Activated CD8-positive, alpha-beta memory T cell treated with anti-CD3 and anti-CD28 coated beads, Interleukin-2, amount 50 U/mL, for 24 hours (primary cell): ENCODE data around the gene EBP.

ENCODE experiments used
- DNase-seq: peaks from one replicate; pipeline ENCODE4 v3.0.0-alpha.2; 2020; ENCODE audit errors: extremely low read depth

The EBP gene

DNA sequence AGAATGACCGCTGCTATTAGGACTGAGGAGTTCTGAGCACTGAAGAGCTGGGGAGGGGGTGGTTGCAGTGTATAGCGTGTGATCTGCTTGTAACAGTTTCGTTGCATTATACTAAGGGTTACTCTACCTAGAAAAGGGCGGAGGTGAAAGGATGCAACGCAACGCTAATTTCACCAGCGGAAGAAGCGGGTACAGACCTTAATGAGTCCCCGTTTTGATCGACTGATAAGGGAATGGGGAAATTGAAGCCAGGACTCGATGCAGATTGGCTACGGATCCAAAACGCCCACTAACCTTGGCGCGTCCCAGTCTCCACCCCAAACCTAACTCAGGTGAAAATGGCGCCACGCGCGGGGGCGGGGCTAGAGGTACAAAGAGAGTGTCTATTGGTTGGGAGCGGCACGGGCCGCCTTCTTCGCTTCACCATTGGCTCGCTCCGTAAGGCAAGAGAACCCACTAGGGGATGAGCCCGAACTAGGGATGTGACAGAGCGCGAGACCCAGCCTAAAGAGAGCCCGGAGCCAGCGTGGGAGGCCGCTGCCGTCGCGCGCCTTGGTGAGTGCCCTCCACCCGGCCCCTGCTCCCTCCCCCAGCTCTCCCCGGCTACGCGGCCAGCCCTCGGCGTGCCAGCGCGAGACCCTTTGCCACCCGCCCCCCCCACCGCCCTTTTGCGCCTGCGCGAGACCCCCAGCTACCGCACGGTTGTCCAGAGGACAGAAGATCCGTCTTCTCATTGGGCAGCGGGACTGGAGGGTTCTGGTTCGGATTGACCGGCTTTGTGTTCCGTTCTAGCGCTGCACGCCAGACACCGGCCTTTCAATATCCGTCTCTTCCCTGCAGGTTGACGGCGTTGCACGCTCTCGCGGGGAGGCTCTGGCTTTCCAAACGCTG is at the start of gene EBP:
Gene EBP (plus strand): TSS at position 456 of the 891 bp plus-strand sequence. CDS start 1,964 bp downstream, outside the sequence.
- peak; percentile 84 for DNase-seq

DNA sequence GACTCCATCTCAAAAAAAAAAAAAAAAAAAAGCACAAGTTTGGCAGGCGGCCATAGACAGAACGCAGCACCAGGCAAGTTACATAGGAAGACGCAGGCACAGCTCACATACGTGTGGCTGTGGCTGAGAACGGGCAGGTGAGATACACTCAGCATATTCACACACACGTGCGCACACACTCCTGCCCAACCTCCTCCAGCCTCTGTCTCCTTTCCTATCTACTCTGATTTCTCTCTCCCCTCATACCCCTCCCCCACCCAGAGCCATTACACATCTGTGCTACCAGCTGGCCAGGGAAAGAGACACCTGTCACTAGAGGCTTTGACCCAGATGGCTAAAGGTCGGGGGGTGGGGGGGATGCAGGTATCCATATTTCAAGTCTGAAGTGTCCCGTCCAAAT is 49.4 kb upstream of the EBP start:
- no peak for DNase-seq

DNA sequence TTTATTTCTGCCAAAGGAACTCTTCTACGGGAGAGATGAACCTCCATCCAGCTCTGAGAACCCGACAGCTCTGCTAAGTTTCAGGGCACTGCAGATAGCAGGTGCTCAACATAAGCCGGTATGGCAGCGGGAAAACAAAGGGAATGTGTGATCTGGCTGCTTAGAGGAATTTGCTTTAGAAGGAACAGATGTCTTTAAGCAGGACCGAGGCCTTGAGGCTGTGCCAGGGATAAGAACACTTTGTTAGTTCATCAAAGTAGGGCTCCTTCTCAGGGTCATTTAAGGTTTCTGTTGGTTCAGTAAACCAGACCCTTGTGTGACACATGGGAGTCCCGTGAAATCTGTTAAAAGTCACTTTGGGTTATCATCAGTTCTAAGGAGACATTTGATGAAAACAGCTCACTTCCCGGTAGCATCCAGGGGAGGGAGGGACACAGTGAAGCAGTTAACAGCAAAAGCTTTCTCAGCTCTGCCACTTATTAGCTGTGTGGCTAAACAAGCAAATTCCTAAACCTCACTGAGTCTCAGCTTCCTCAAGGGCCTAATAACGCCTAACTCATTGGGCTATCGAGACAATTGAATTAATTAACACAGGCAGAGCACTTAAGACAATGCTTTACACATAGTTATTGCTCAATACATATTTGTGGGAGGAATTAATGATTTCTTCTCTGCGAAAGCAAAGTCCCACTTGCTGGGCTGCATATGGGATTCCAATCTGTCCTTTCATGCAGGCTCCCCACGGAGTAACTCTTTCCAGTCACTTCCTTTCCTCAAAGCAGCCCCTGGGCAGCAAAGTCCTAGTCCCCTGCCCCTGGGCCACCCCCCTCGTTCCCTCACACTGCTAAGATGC is 48.5 kb upstream of the EBP start:
- no peak for DNase-seq

- DNase-seq, result no peak
Observed at GRCh38 chrX:48473704-48473990, 48.0 kb upstream of the EBP start.

DNA sequence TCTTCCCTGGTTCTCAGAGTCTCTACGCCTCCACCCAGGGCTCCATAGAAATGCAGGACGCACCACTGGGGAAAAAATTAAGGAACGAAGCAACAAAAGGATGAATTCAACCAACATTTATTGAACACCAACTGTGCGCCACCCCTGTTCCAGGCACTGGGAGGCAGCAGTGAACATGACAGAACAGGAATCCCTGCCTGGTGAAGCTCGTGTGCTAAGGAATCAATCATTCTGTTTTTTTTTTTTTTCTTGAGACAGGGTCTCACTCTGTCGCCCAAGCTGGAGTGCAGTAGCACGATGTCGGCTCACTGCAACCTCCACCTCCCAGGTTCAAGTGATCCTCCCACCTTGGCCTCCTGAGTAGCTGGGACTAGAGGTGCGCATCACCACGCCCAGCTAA is 47.5 kb upstream of the EBP start:
- no peak for DNase-seq

GRCh38 chrX:48474581-48474980 is 47.0 kb upstream of the EBP start:
- DNase-seq, result no peak

DNA sequence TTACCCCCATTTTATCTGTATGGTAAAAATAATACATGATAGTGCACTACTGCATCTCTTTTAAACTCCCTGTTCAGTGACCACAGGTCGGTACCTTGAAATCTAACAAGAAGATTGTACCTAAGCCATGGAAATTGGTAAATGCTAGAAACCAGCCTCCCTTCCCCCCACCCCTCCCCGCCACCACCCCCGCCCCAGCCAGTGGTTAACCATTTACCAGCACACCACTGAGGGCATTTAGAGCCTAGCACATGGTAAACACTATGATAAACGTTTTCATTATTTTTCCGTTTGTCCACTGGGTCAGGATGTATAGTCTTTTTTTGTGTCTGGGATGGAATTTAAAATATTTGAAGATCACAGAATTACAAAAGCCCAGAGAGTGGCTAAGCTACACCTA is 46.3 kb upstream of the EBP start:
- no peak for DNase-seq

DNA sequence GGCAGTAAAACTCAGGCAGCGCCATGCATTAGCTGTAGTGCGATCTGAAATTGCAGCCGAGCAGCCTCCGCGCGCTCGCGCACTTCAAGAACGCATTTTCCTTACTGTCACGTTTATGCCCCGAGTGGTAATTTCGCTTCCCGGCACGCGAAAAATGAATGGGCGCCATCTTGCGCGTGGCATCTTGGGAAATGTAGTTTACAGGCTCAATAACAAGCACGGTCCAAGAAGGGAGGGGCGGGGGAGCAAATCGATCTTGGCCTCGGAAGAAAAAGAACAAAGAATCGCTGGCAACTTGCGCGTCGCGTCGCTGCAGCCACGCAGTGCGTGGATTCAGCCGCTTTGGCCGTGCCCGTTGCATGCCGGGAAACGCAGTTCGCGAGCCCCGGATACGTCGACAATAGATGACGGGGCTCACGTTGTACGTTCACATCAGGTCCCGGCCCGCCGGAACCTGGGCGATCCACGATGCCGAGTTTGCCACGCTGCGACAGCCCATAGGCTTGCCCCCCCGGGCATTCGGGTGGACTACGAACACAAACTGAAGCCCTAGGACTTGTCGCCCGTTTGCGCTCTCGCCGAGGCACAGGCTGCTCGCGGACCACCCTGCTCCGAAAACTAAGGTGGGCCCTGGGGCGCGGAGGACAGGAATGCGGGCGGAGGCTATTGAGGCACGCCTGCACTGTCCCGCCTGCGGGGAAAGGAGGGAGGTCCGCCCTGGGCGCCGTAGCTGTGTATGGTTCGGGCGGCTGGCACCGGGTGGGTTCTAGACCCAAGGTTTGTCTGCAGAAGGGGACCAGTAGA is 45.6 kb upstream of the EBP start, which contains the start of gene FTSJ1:
Gene FTSJ1 (plus strand): TSS at position 426 of the 804 bp plus-strand sequence. CDS start 1,849 bp downstream, outside the sequence.
- DNase-seq, result peak; percentile 62

DNA sequence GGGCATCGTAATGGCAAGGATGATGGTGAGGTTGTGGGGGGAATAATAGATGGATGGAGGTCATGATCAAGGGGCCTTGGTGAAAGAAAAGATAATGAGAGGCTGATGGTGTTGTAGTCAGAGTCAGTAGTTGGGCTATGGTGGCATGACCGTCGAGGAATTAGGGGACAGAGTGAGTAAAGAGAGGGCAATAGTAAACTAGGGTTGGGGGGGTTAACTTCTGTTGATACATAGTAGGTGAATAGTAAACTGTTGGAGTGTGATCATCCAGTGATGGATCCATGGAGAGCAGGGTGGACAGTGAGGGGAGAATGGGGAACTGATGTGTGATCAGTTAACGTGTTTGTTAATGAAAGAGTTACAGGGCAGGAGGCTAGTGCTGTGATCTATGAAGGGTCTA is 44.7 kb upstream of the EBP start:
- DNase-seq, result no peak

- no peak for DNase-seq
Observed at GRCh38 chrX:48477960-48478755, 43.5 kb upstream of the EBP start.

DNA sequence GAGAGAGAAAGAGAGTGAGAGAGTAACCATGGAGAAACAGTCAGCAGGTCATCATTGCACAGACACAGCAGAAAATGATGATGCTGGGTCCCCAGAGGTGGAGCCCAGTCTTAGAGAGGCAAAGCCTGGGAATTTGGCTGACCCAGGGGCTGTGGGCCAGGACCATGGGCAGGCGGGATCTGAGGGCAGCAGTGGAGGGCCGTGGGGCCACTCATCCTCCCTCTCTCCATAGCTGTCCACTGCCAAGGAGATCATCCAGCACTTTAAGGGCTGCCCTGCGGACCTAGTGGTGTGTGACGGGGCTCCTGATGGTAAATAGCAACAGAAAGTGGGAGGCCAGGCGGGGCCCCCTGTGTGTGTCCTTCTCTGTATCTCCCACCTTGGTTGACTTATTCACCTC is 42.8 kb upstream of the EBP start:
- no peak for DNase-seq

DNA sequence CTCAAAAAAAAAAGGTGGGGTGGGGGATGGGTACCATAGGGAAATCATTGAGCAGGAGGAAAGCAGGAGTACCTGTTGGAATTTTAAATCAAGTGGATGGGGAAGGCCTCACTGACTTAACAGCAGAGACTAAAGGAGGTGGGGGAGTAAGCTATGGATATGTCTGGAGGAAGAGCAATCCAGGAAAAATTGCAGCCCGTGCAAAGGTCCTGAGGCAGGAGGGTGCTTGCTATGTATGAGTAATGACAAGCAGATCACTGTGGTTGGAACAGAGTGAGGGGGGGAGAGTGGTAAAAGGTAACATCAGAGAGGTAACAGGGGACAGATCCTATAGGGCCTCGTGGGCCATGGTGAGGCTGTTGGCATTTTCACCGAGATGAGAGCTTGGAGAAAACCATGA is 41.5 kb upstream of the EBP start:
- DNase-seq, result no peak

DNA sequence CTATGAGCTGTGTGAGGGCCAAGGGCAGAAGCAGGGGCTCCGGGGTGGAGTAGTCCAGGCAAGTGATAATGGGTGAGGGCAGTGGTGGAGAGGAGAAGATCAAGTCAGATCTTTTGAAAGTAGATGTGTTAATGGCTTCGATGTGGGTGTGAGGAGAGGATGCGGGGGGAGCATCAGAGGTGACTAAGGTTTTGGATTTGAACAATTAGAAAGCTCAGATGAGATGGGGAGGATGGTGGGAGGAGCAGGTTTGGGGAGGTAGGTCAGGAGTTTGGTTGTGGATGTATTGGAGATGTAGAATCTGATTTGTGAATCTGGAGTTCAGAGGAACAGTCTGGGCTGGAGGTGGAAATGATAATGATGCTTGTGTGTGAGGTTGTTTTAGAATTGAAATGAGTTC is 41.0 kb upstream of the EBP start:
- no peak for DNase-seq

- no peak for DNase-seq
Observed at GRCh38 chrX:48482526-48482925, 39.1 kb upstream of the EBP start.

- no peak for DNase-seq
Observed at GRCh38 chrX:48487362-48487798, 34.2 kb upstream of the EBP start.

- no peak for DNase-seq
Observed at GRCh38 chrX:48488034-48488433, 33.6 kb upstream of the EBP start.

DNA sequence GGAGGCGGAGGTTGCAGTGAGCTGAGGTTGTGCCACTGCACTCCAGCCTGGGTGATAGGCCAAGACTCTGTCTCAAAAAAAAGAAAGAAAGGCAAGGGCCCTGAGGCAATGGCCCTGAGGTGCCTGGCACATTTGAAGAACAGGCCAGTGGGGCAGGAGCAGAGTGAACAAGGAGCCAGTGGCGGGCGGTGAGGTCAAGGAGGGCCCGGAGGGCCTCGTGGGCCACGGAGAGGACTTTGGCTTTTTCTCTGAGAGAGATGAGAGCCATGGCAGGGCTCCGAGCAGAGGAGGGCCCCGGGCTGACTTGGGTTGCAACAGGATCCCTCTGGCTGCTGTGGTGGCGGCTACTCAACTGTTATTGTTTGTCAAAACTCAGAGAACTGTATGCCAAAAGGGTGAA is 32.3 kb upstream of the EBP start:
- no peak for DNase-seq

- no peak for DNase-seq
Observed at GRCh38 chrX:48489892-48490291, 31.7 kb upstream of the EBP start.

DNA sequence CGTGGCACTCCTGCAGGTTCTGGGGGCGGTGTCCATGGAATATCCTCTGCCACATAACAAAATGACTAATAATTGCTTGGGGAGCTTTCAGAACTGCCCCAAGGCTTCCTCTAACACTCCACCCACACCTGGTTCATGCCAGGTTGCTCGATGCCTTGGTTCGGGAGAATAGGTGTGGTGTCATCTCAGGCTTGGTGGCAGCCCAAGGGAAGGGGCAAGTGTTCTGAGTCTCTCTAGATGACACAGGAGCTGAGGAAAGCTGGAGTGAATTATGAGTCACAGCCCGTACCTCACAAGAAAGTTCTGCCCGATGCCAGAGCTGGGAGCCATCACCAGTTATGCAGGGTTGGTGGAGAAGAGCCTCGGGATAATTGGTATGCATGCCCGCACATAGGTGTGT is 30.9 kb upstream of the EBP start:
- no peak for DNase-seq

GRCh38 chrX:48491809-48492208 is 29.8 kb upstream of the EBP start:
- DNase-seq, result no peak

DNA sequence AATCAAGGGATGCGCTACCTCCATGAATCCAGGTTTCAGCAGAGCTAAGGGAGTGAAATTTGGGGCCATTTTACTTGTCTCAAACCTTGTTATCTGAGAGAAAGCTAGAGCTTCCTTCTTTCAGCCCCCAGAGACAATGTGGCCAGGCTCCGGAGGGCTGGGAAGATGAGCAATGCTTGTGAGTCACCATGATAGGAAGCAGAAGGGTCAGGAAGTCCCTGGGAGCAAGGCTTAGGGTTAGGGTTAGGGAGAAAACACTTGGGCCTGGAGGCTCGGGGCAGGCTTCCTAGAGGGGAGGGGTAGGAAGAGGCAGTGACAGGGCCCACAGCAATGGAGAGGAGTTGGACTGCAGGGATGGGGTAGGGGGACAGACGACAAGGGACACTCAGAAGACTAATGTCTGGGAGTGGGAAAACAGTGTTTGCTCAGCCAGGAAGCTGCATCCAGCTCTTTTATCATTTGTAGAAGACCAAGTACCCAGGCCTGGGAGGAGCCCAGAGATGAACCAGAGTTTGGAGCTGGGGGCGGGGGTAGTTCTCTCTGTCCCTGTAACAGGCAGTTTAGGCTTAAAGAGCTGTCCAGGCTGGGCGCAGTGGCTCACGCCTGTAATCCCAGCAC is 29.2 kb upstream of the EBP start:
- no peak for DNase-seq
